IPS-18a (cell line): Measurements from ENCODE around the gene SRRD.

Experiments
- H3K27ac ChIP-seq: one replicate; pipeline ENCODE4 v1.5.1; 2013; ENCODE audit warnings: low read length
- H3K27me3 ChIP-seq: one replicate; pipeline ENCODE4 v1.6.1; 2013; ENCODE audit warnings: mild to moderate bottlenecking, low read length; ENCODE audit not compliant: control insufficient read depth, insufficient read depth
- H3K36me3 ChIP-seq: one replicate; pipeline ENCODE4 v1.6.1; 2013; ENCODE audit warnings: low read depth, low read length; ENCODE audit not compliant: control insufficient read depth
- H3K4me1 ChIP-seq: one replicate; pipeline ENCODE4 v1.6.1; 2013; ENCODE audit warnings: low read depth, low read length; ENCODE audit not compliant: control insufficient read depth
- H3K4me3 ChIP-seq: one replicate; pipeline ENCODE4 v1.5.1; 2013; ENCODE audit warnings: low read length
- H3K9ac ChIP-seq: one replicate; pipeline ENCODE4 v1.6.1; 2013; ENCODE audit warnings: mild to moderate bottlenecking, low read length, moderate library complexity
- H3K9me3 ChIP-seq: one replicate; pipeline ENCODE4 v1.6.1; 2013; ENCODE audit warnings: low read depth, low read length; ENCODE audit not compliant: control insufficient read depth

The SRRD gene

GRCh38 chr22:26486394-26486793 lies 2.7 kb downstream of the SRRD start:
- Histone ChIP-seq H3K27me3 (no peaks in the 10 kb centered on the region), H3K9me3 (no peaks in the 10 kb centered on the region), H3K36me3 (peaks cover 38% of the 10 kb centered on the region), H3K4me1 (peaks cover 13% of the 10 kb centered on the region), H3K4me3 (no peak overlapping the region), H3K27ac (no peak overlapping the region), H3K9ac (no peak overlapping the region)

- no peaks in the 10 kb centered on the region for H3K9me3 ChIP-seq
- H3K9ac ChIP-seq: no peak overlapping the region
- H3K27me3 ChIP-seq: no peaks in the 10 kb centered on the region
- peaks cover 54% of the 10 kb centered on the region for H3K36me3 ChIP-seq
- no peak overlapping the region for H3K27ac ChIP-seq
- no peak overlapping the region for H3K4me3 ChIP-seq
- peaks cover 5% of the 10 kb centered on the region for H3K4me1 ChIP-seq
Observed at GRCh38 chr22:26487996-26488395, 4.3 kb downstream of the SRRD start.

GRCh38 chr22:26489447-26490036 lies 5.9 kb downstream of the SRRD start:
- H3K27me3 ChIP-seq: no peaks in the 10 kb centered on the region
- peaks cover 69% of the 10 kb centered on the region for H3K36me3 ChIP-seq
- no peak overlapping the region for H3K4me3 ChIP-seq
- H3K27ac ChIP-seq: no peak overlapping the region
- H3K9me3 ChIP-seq: no peaks in the 10 kb centered on the region
- H3K4me1 ChIP-seq: peaks cover under 1% of the 10 kb centered on the region
- no peak overlapping the region for H3K9ac ChIP-seq

- no peaks in the 10 kb centered on the region for H3K9me3 ChIP-seq
- H3K4me3 ChIP-seq: no peak overlapping the region
- H3K4me1 ChIP-seq: no peaks in the 10 kb centered on the region
- H3K36me3 ChIP-seq: peaks cover 88% of the 10 kb centered on the region
- H3K27me3 ChIP-seq: no peaks in the 10 kb centered on the region
- no peak overlapping the region for H3K27ac ChIP-seq
- no peak overlapping the region for H3K9ac ChIP-seq
Observed at GRCh38 chr22:26492220-26492619, 8.5 kb downstream of the SRRD start.

- Histone ChIP-seq H3K36me3 (peaks cover 81% of the 10 kb centered on the region), H3K9ac (no peak overlapping the region), H3K27me3 (no peaks in the 10 kb centered on the region), H3K4me1 (no peaks in the 10 kb centered on the region), H3K9me3 (no peaks in the 10 kb centered on the region), H3K27ac (no peak overlapping the region), H3K4me3 (no peak overlapping the region)
Observed at GRCh38 chr22:26494506-26494905, 10.8 kb downstream of the SRRD start.

GRCh38 chr22:26496456-26496855 lies 12.8 kb downstream of the SRRD start:
- Histone ChIP-seq H3K27ac (no peak overlapping the region), H3K9ac (no peak overlapping the region), H3K27me3 (no peaks in the 10 kb centered on the region), H3K36me3 (peaks cover 81% of the 10 kb centered on the region), H3K4me3 (no peak overlapping the region), H3K9me3 (no peaks in the 10 kb centered on the region), H3K4me1 (no peaks in the 10 kb centered on the region)

- H3K36me3 ChIP-seq: peaks cover 79% of the 10 kb centered on the region
- no peaks in the 10 kb centered on the region for H3K27me3 ChIP-seq
- H3K27ac ChIP-seq: no peak overlapping the region
- no peak overlapping the region for H3K9ac ChIP-seq
- no peaks in the 10 kb centered on the region for H3K9me3 ChIP-seq
- H3K4me1 ChIP-seq: peaks cover 5% of the 10 kb centered on the region
- H3K4me3 ChIP-seq: no peak overlapping the region
Observed at GRCh38 chr22:26499188-26499703, 15.6 kb downstream of the SRRD start.

- Histone ChIP-seq H3K4me3 (no peak overlapping the region), H3K36me3 (peaks cover 82% of the 10 kb centered on the region)
Observed at GRCh38 chr22:26501996-26502395, 18.3 kb downstream of the SRRD start.

GRCh38 chr22:26502688-26503561 lies 19.2 kb downstream of the SRRD start:
- Histone ChIP-seq H3K4me3 (no peak overlapping the region), H3K27ac (no peak overlapping the region), H3K9ac (peak overlapping the region; percentile 14)

More at GRCh38 chr22:26501996-26502395, 18.3 kb downstream of the SRRD start:
- no peaks in the 10 kb centered on the region for H3K27me3 ChIP-seq
- no peak overlapping the region for H3K27ac ChIP-seq
- H3K9me3 ChIP-seq: no peaks in the 10 kb centered on the region
- no peak overlapping the region for H3K9ac ChIP-seq
- peaks cover 5% of the 10 kb centered on the region for H3K4me1 ChIP-seq

GRCh38 chr22:26503758-26504157 lies 20.1 kb downstream of the SRRD start:
- peaks cover 86% of the 10 kb centered on the region for H3K36me3 ChIP-seq
- H3K4me1 ChIP-seq: peaks cover 5% of the 10 kb centered on the region
- H3K9ac ChIP-seq: no peak overlapping the region
- no peak overlapping the region for H3K27ac ChIP-seq
- no peaks in the 10 kb centered on the region for H3K9me3 ChIP-seq
- no peak overlapping the region for H3K4me3 ChIP-seq
- H3K27me3 ChIP-seq: no peaks in the 10 kb centered on the region

More at GRCh38 chr22:26502688-26503561, 19.2 kb downstream of the SRRD start:
- no peaks in the 10 kb centered on the region for H3K27me3 ChIP-seq
- H3K36me3 ChIP-seq: peaks cover 81% of the 10 kb centered on the region
- H3K4me1 ChIP-seq: peaks cover 5% of the 10 kb centered on the region
- no peaks in the 10 kb centered on the region for H3K9me3 ChIP-seq

- Histone ChIP-seq H3K9me3 (no peaks in the 10 kb centered on the region), H3K4me1 (peaks cover 8% of the 10 kb centered on the region), H3K36me3 (peaks cover 66% of the 10 kb centered on the region), H3K9ac (no peak overlapping the region), H3K4me3 (no peak overlapping the region), H3K27ac (no peak overlapping the region), H3K27me3 (no peaks in the 10 kb centered on the region)
Observed at GRCh38 chr22:26508148-26508547, 24.5 kb downstream of the SRRD start.
